WTC11 (cell line): ENCODE data around the gene ZNF718. TPM values are rescaled to one million over a fixed set of nuclear protein-coding genes. Genes with fewer than 3 reads are reported as not detected.
"Not testable (repeated sequence)": the region's sequence is repeated elsewhere in the genome, so short reads cannot be mapped to it uniquely, and the experiment has no call there.

Experiments
- ATAC-seq: fragments of 200-7000 bp; cut with Tn5 transposase; 2 replicates; pipeline ENCODE4 v1.10.0; 2021; ENCODE audit warnings: mild to moderate bottlenecking, moderate library complexity
- CTCF ChIA-PET: fragments of 300-600 bp; sonication (Branson Sonifier 250); formaldehyde crosslinking; loops from one replicate; lab custom pipeline; 2021; ENCODE audit warnings: antibody characterized with exemption; lab: Charles Lee
- POLR2A ChIA-PET: fragments of 350-600 bp; sonication (Branson Sonifier 250); formaldehyde crosslinking; loops from one replicate; lab custom pipeline; 2021; ENCODE audit warnings: antibody characterized with exemption; lab: Charles Lee
- DNase-seq: peaks from one replicate; pipeline ENCODE4 v3.0.0; 2021; ENCODE audit warnings: low spot score
- H3K27ac Mint-ChIP-seq: 2 replicates; pipeline ENCODE4 v1.8.0; 2021; ENCODE audit warnings: mixed read lengths
- H3K27me3 Mint-ChIP-seq: 2 replicates; pipeline ENCODE4 v1.8.0; 2021; ENCODE audit warnings: low read depth, mild to moderate bottlenecking, moderate library complexity, mixed read lengths
- H3K36me3 Mint-ChIP-seq: 2 replicates; pipeline ENCODE4 v1.8.0; 2021; ENCODE audit warnings: mixed read lengths
- H3K4me1 Mint-ChIP-seq: 2 replicates; pipeline ENCODE4 v1.8.0; 2022; ENCODE audit warnings: mixed read lengths
- H3K4me3 Mint-ChIP-seq: 2 replicates; pipeline ENCODE4 v1.8.0; 2021; ENCODE audit warnings: mild to moderate bottlenecking, moderate library complexity, mixed read lengths
- H3K9me3 Mint-ChIP-seq: 2 replicates; pipeline ENCODE4 v1.8.0; 2021; ENCODE audit warnings: mixed read lengths
- ELF4 ChIP-seq: sonication (generic); formaldehyde crosslinking; IDR thresholded peaks from 2 replicates; pipeline ENCODE4 v1.8.1; 2022; ENCODE audit warnings: low read depth, mild to moderate bottlenecking, moderate library complexity, missing genetic modification reagents
- FOXJ3 ChIP-seq: sonication (generic); formaldehyde crosslinking; IDR thresholded peaks from 2 replicates; pipeline ENCODE4 v1.9.0; 2021; ENCODE audit warnings: missing genetic modification reagents, mild to moderate bottlenecking, borderline replicate concordance
- GRHL2 ChIP-seq: fragments of 250-450 bp; sonication (Bioruptor Pico); IDR thresholded peaks from 2 replicates; pipeline ENCODE4 v1.8.0; 2022; ENCODE audit warnings: mild to moderate bottlenecking, moderate library complexity; ENCODE audit not compliant: insufficient replicate concordance, severe bottlenecking
- KAT7 ChIP-seq: sonication (generic); formaldehyde crosslinking; IDR thresholded peaks from 2 replicates; pipeline ENCODE4 v1.8.1; 2023; ENCODE audit warnings: missing genetic modification reagents, mild to moderate bottlenecking, borderline replicate concordance
- NFATC4 ChIP-seq: fragments of 250-450 bp; sonication (Bioruptor Pico); IDR thresholded peaks from 2 replicates; pipeline ENCODE4 v1.9.0; 2021; ENCODE audit warnings: mild to moderate bottlenecking
- NR1H2 ChIP-seq: sonication (generic); formaldehyde crosslinking; IDR thresholded peaks from 2 replicates; pipeline ENCODE4 v1.9.0; 2021; ENCODE audit warnings: mild to moderate bottlenecking, moderate library complexity, missing genetic modification reagents
- ZNF219 ChIP-seq: sonication (generic); formaldehyde crosslinking; IDR thresholded peaks from 2 replicates; pipeline ENCODE4 v1.8.0; 2023; ENCODE audit warnings: missing genetic modification reagents, mild to moderate bottlenecking, borderline replicate concordance
- ZNF232 ChIP-seq: sonication (generic); formaldehyde crosslinking; IDR thresholded peaks from 2 replicates; pipeline ENCODE4 v1.8.0; 2022; ENCODE audit warnings: mild to moderate bottlenecking, missing genetic modification reagents
- ZNF263 ChIP-seq: sonication (generic); formaldehyde crosslinking; IDR thresholded peaks from 2 replicates; pipeline ENCODE4 v1.8.1; 2022; ENCODE audit warnings: low read depth, mild to moderate bottlenecking, moderate library complexity, missing genetic modification reagents
- total RNA-seq: library from RNA; stranded (reverse); gene quantifications from 3 replicates; pipeline ENCODE4 v1.2.3, GENCODE V29; 2021
- TF ChIP-seq, protein P1 (sequence below): sonication (generic); formaldehyde crosslinking; IDR thresholded peaks from 2 replicates; pipeline ENCODE4 v1.8.1; 2023; ENCODE audit warnings: mild to moderate bottlenecking, missing genetic modification reagents, moderate library complexity
- TF ChIP-seq, protein P2 (sequence below): sonication (generic); formaldehyde crosslinking; IDR thresholded peaks from 2 replicates; pipeline ENCODE4 v1.8.1; 2022; ENCODE audit warnings: low read depth, missing genetic modification reagents, borderline replicate concordance
- TF ChIP-seq, protein P3 (sequence below): sonication (generic); formaldehyde crosslinking; IDR thresholded peaks from 2 replicates; pipeline ENCODE4 v1.8.0; 2023; ENCODE audit warnings: missing genetic modification reagents

ZNF718 gene
- total RNA-seq, 1 experiment from 2014 or later, result 12.5 TPM

DNA sequence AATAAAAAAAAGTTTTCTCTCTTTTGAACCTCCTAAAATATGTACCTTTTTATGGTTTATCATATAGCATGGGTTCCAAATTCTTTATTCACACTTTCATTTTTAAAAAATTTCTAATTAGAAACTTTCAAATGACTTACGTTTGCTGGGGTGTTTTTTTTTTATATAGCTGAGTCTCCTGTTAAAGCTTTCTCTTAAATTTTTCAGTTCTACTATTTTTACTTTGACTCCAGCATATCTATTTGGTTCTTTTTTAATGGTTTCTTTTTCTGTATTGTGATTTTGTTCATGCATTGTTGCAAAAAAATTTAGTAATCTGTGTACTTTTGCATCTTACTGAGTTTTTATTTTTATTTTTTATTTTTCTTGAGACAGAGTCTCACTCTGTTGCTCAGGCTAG lies 22.3 kb downstream of the ZNF718 start:
- no peak for DNase-seq
- peaks cover 10% of the 10 kb centered on the region for H3K4me1 Mint-ChIP-seq
- TF ChIP-seq GRHL2 (CRISPR knock-in tag), result no peak
- ChIA-PET CTCF (no interaction called here), POLR2A (no interaction called here)
- no peaks in the 10 kb centered on the region for H3K27me3 Mint-ChIP-seq
- ATAC-seq, result no peak
- no peak overlapping the region for H3K4me3 Mint-ChIP-seq
- H3K36me3 Mint-ChIP-seq, result peaks cover 77% of the 10 kb centered on the region
- peaks cover 46% of the 10 kb centered on the region for H3K9me3 Mint-ChIP-seq
- H3K27ac Mint-ChIP-seq, result no peak overlapping the region

DNA sequence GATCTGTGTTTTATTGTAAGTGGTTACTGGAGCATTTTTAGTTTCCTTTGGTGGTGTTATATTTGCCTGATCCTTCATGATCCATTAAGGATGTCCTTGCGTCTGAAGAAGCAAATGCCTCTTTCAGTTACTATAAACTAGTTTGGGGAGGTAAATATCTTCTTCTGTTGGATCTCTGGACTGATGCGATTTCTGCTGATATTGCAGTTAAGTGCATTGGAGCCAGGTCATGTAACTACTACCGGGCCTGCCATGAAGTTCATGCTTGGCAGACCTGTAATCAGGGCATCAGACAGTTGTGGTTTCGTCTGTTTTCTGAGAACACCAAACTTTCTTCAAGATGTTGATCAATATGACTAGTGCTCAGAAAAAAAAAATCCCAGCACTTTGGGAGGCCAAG lies 22.9 kb downstream of the ZNF718 start:
- H3K36me3 Mint-ChIP-seq, result peaks cover 77% of the 10 kb centered on the region
- peaks cover 10% of the 10 kb centered on the region for H3K4me1 Mint-ChIP-seq
- ATAC-seq, result no peak
- peaks cover 47% of the 10 kb centered on the region for H3K9me3 Mint-ChIP-seq
- CTCF ChIA-PET, result no interaction called here
- POLR2A ChIA-PET, result no interaction called here
- no peaks in the 10 kb centered on the region for H3K27me3 Mint-ChIP-seq
- H3K4me3 Mint-ChIP-seq, result no peak overlapping the region
- no peak overlapping the region for H3K27ac Mint-ChIP-seq
- DNase-seq, result no peak
- TF ChIP-seq, protein P1, sequence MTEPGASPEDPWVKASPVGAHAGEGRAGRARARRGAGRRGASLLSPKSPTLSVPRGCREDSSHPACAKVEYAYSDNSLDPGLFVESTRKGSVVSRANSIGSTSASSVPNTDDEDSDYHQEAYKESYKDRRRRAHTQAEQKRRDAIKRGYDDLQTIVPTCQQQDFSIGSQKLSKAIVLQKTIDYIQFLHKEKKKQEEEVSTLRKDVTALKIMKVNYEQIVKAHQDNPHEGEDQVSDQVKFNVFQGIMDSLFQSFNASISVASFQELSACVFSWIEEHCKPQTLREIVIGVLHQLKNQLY (CRISPR knock-in tag), result no peak
- no peak for TF ChIP-seq ELF4 (CRISPR knock-in tag)
- TF ChIP-seq NFATC4 (CRISPR knock-in tag), result no peak
- TF ChIP-seq FOXJ3 (CRISPR knock-in tag), result no peak
- TF ChIP-seq, all 79 proteins: peak for 0

DNA sequence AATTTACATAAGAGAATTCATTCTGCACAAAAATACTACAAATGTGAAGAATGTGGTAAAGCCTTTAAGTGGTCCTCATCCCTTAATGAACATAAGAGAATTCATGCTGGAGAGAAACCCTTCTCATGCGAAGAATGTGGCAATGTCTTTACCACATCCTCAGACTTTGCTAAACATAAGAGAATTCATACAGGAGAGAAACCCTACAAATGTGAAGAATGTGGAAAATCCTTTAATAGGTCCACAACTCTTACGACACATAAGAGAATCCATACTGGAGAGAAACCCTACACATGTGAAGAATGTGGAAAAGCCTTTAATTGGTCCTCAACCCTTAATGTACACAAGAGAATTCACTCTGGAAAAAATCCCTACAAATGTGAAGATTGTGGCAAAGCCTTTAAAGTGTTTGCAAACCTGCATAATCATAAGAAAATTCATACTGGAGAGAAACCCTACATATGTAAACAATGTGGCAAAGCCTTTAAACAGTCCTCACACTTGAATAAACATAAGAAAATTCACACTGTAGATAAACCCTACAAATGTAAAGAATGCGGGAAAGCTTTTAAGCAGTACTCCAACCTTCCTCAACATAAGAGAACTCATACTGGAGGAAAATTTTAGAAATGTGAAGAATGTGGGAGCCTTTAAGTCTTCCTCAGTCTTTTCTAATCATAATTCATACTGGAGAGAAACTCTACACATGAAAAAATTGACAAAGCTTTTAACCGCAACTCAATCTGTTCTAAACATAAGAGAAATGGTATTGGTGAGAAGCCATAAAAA lies 37.4 kb downstream of the ZNF718 start:
- peaks cover 66% of the 10 kb centered on the region for H3K9me3 Mint-ChIP-seq
- H3K27ac Mint-ChIP-seq, result no peak overlapping the region
- no peak for DNase-seq
- TF ChIP-seq ZNF232 (no peak), NR1H2 (CRISPR knock-in tag) (no peak), ZNF263 (CRISPR knock-in tag) (no peak), ZNF219 (CRISPR knock-in tag) (no peak), KAT7 (CRISPR knock-in tag) (no peak)
- TF ChIP-seq, protein P2, sequence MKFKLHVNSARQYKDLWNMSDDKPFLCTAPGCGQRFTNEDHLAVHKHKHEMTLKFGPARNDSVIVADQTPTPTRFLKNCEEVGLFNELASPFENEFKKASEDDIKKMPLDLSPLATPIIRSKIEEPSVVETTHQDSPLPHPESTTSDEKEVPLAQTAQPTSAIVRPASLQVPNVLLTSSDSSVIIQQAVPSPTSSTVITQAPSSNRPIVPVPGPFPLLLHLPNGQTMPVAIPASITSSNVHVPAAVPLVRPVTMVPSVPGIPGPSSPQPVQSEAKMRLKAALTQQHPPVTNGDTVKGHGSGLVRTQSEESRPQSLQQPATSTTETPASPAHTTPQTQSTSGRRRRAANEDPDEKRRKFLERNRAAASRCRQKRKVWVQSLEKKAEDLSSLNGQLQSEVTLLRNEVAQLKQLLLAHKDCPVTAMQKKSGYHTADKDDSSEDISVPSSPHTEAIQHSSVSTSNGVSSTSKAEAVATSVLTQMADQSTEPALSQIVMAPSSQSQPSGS, result no peak
- TF ChIP-seq, protein P3, sequence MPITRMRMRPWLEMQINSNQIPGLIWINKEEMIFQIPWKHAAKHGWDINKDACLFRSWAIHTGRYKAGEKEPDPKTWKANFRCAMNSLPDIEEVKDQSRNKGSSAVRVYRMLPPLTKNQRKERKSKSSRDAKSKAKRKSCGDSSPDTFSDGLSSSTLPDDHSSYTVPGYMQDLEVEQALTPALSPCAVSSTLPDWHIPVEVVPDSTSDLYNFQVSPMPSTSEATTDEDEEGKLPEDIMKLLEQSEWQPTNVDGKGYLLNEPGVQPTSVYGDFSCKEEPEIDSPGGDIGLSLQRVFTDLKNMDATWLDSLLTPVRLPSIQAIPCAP (CRISPR knock-in tag), result no peak
- H3K4me3 Mint-ChIP-seq, result no peak overlapping the region
- ChIA-PET POLR2A (no interaction called here), CTCF (no interaction called here)
- H3K4me1 Mint-ChIP-seq, result no peaks in the 10 kb centered on the region
- peaks cover 3% of the 10 kb centered on the region; the same call in 1 of the 2 replicates for H3K27me3 Mint-ChIP-seq
- ATAC-seq, result no peak
- peaks cover 92% of the 10 kb centered on the region for H3K36me3 Mint-ChIP-seq

DNA sequence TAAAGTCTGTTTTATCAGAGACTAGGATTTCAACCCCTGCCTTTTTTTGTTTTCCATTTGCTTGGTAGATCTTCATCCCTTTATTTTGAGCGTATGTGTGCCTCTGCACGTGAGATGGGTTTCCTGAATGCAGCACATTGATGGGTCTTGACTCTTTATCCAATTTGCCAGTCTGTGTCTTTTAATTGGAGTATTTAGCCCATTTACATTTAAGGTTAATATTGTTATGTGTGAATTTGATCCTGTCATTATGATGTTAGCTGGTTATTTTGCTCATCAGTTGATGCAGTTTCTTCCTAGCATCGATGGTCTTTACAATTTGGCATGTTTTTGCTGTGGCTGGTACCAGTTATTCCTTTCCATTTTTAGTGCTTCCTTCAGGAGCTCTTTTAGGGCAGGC lies 45.3 kb downstream of the ZNF718 start:
- not testable (repeated sequence) for H3K27ac Mint-ChIP-seq
- Mint-ChIP-seq H3K9me3 (peaks cover 67% of the 10 kb centered on the region), H3K36me3 (peaks cover 79% of the 10 kb centered on the region)

DNA sequence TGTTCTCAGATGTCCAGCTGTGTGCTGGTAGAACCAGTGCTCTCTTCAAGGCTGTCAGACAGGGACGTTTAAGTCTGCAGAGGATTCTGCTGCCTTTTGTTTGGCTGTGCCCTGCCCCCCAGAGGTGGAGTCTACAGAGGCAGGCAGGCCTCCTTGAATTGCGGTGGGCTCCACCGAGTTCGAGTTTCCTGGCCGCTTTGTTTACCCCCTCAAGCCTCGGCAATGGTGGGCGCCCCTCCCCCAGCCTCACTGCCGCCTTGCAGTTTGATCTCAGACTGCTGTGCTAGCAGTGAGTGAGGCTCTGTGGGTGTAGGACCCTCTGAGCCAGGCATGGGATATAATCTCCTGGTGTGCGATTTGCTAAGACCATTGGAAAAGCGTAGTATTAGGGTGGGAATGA lies 47.0 kb downstream of the ZNF718 start:
- H3K4me3 Mint-ChIP-seq, ATAC-seq, CTCF ChIA-PET, POLR2A ChIA-PET, H3K27ac Mint-ChIP-seq, DNase-seq: not testable (repeated sequence)
- Mint-ChIP-seq H3K4me1 (peaks cover 22% of the 10 kb centered on the region), H3K9me3 (peaks cover 69% of the 10 kb centered on the region), H3K36me3 (peaks cover 62% of the 10 kb centered on the region), H3K27me3 (peaks cover 37% of the 10 kb centered on the region)

More for the DNA sequence above, 45.3 kb downstream of the ZNF718 start:
- H3K4me3 Mint-ChIP-seq, ATAC-seq, CTCF ChIA-PET, POLR2A ChIA-PET, DNase-seq: not testable (repeated sequence)
- Mint-ChIP-seq H3K4me1 (peaks cover 16% of the 10 kb centered on the region), H3K27me3 (peaks cover 21% of the 10 kb centered on the region)
